GM12801 (cell line): Measurements from ENCODE around the gene HTR1B.

Source experiments
- CTCF ChIP-seq: IDR thresholded peaks from one replicate; pipeline ENCODE4 v1.5.1; 2011; ENCODE audit warnings: control low read depth; ENCODE audit not compliant: insufficient read length; ENCODE audit errors: extremely low read depth

Gene HTR1B

GRCh38 chr6:77433888-77434287, 29.4 kb downstream of the HTR1B start:
- TF ChIP-seq CTCF: no peak

- no peak for TF ChIP-seq CTCF
Observed at GRCh38 chr6:77430504-77430903, 32.8 kb downstream of the HTR1B start.

GRCh38 chr6:77425671-77426070, 37.6 kb downstream of the HTR1B start:
- no peak for TF ChIP-seq CTCF

- no peak for TF ChIP-seq CTCF
Observed at GRCh38 chr6:77425216-77425615, 38.1 kb downstream of the HTR1B start.

- no peak for TF ChIP-seq CTCF
Observed at GRCh38 chr6:77424761-77425160, 38.5 kb downstream of the HTR1B start.

GRCh38 chr6:77416839-77417238, 46.5 kb downstream of the HTR1B start:
- TF ChIP-seq CTCF: no peak

- no peak for TF ChIP-seq CTCF
Observed at GRCh38 chr6:77415706-77416105, 47.6 kb downstream of the HTR1B start.
